HG03575 (cell line): ENCODE results near the gene HSD17B7.
A peak's percentile ranks its signal among the peaks of the same experiment; 100 is the strongest.
"Not testable (repeated sequence)": the region's sequence is repeated elsewhere in the genome, so short reads cannot be mapped to it uniquely, and the experiment has no call there.

ENCODE experiments used
- ATAC-seq: cut with Tn5 transposase; IDR thresholded peaks from one replicate; pipeline ENCODE4 v1.9.1; 2021; ENCODE audit not compliant: unreplicated experiment, insufficient number of reproducible peaks, low FRiP score; ENCODE audit errors: extremely low read depth

Gene HSD17B7

GRCh38 chr1:162796617-162797279, 6.2 kb downstream of the HSD17B7 start:
- ATAC-seq: not testable (repeated sequence)

DNA sequence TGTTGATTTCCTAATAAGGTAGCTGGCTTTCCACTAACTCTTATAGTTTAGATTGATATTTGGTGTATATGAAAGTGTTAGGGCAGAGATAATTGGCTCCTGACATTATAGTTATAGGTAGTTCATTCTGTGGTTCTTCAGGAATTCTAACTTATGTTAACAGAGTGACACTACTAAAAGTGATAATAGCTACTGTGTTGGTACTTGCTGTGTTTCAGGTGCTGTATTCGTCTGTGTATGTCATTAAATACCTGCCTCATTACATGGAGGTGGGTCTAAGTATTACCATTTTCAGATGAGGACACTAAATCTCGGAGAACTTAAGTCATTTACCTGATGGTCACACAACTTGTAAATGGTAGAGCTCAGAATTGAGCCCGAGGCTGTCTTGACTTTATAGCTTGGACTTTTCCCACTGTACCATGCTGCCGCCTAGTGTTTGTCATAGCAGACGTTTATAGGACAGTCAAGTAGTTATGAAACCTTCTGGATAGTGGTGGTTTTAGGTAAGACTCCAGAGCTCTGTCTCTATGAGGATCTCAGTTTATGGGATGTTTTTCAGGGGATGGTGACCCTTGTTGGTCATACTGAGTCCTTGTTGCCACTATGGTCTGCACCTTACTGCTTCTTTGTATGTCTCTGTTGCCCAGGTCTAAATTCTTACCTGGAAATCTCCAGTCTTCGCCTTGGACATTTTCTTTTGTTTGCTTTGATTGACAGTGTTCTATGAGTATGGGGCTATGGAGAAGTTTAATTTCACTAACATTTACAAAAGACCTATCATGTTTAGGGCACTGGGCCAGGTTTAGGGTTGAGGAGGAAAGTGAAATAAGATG, 9.7 kb downstream of the HSD17B7 start:
- ATAC-seq: not testable (repeated sequence)

GRCh38 chr1:162807503-162807902, 17.0 kb downstream of the HSD17B7 start:
- ATAC-seq: not testable (repeated sequence)

DNA sequence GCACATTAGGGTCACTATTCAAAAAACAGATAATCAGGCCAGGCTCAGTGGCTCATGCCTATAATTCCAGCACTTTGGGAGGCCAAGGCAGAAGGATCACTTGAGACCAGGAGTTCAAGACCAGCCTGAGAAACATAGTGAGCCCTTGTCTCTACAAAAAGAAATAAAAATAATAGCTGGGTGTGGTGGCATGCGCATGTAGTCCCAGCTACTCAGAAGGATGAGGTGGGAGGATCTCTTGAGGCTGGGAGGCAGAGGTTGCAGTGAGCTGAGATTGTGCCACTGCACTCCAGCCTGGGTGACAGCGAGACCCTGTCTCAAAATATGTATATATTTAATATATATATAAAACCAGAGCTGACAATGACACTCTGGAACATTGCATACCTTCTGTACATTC, 21.9 kb downstream of the HSD17B7 start:
- ATAC-seq: not testable (repeated sequence)

- ATAC-seq: not testable (repeated sequence)
Observed at GRCh38 chr1:162818136-162818535, 27.6 kb downstream of the HSD17B7 start.

- ATAC-seq: not testable (repeated sequence)
Observed at GRCh38 chr1:162818666-162819065, 28.2 kb downstream of the HSD17B7 start.

DNA sequence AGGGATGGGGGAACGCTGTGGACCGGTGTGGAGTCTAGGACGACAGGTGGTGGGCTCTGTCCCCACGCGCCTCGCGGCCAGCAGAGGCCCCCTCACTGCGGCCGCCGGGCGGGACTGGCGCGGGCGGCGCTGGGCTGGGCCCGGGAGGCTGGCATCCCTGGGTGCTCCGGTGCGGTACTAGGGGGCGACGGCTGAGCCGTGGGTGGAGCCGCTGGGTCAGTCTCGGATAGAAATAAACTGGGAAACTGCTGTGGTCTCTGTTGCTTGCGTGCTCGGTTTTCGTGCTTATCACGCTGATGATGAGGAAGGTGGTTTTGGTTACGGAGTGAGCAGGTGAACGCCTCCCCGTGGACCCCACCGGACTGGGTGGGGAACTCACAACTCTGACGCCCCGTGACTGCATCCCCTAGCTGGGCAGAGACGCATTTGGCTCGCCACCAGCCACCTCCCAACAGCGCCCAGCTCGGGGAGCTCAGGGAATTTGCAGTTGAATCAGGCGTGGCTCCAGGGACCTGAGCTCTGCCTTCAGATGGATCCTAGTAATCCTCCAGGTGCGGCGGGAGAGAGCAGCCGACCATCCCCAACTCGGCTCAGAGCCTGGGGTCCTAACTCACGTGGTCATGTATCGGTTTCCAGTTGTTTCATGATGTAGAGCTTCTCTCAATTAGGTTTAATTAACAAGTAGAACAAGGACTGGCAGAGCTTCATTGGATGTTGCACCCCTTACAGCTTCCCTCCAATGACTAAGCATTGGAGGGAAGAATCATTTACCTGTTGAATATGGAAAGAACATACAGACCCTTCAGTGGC, 32.1 kb downstream of the HSD17B7 start:
- ATAC-seq: no peak

- ATAC-seq: no peak
Observed at GRCh38 chr1:162823231-162823630, 32.7 kb downstream of the HSD17B7 start.

- ATAC-seq: no peak
Observed at GRCh38 chr1:162823771-162824525, 33.4 kb downstream of the HSD17B7 start.

DNA sequence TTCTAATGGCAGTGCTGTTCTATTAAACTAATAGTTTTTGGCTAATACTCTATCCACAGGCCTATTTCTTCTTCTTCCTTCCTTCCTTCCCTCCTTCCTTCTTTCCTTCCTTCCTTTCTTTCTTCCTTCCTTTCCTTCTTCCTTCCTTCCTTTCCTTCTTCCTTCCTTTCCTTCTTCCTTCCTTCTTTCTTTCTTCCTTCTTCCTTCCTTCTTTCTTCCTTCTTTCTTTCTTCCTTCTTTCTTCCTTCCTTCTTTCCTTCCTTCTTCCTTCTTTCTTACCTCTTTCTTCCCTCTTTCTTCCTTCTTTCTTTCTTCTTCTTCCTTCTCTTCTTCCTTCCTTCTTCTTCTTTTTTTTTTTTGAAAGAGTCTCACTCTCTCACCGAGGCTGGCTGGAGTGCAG, 38.8 kb downstream of the HSD17B7 start:
- no peak for ATAC-seq

- no peak for ATAC-seq
Observed at GRCh38 chr1:162832470-162832869, 42.0 kb downstream of the HSD17B7 start.

GRCh38 chr1:162835157-162835899, 44.8 kb downstream of the HSD17B7 start:
- ATAC-seq: peak; percentile 92

DNA sequence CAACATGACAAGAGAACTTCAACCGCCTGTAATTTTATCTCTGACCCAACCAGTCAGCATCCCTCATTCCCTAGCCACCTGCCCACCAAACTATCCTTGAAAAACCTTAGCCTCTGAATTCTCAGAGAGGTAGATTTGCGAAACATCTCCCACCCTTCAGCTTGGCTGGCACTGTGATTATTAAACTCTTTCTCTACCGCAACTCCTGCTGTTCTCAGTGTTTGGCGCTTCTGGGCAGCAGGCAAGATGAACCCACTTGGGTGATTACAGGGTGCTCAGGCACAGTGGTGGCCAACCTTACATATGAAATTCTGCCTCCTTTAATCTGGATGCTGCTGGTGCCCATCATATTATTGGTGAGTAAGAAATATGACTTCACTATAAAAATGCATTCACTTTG, 48.4 kb downstream of the HSD17B7 start:
- no peak for ATAC-seq

GRCh38 chr1:162840250-162840839, 49.8 kb downstream of the HSD17B7 start:
- ATAC-seq: no peak

GRCh38 chr1:162844153-162844552, 53.7 kb downstream of the HSD17B7 start:
- ATAC-seq: no peak

DNA sequence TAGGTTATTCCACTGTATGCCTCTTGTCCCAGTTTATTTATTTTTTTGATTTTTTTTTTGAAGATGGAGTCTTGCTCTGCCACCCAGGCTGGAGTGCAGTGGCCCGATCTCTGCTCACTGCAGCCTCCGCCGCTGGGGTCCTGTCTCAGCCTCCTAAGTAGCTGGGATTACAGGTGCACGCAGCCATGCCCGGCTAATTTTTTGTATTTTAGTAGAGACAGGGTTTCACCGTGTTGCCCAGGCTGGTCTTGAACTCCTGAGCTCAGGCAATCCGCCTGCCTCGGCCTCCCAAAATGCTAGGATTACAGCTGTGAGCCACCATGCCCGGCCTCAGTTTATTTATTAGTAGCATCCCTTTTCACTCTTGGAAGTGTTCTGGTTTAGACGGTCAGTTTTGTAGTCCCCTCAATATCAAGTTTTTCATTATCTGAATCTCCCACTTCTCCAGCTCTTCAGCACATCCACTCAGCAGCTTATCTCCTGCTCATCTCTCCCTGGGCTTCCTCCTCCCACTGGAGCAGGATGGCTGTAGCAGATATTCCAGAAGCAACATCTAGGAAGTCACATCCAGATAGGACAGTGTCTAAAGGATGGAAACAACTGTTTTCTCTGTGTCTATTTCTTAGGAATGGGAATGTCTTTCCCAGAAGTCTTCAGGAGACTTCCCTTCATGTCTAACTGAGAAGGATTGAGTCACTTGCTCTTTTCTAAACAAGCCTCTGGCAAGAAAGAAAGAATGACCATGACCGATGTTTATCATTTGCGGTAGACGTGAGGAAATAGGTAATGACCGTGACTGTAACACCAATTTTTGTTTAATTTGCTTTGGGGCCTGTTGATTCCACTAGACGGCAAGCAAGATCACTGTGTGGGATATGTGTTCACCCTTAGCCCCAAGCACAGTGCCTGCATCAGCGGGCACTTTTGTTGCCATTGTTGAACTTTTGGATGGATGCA, 56.0 kb downstream of the HSD17B7 start:
- ATAC-seq: no peak
